Spleen (tissue), 7 donors: Measurements from ENCODE around the gene ISOC1.

ENCODE experiments used
- POLR2A ChIP-seq, 3 donors: fragments of 450-650 bp; IDR thresholded peaks; one replicate each; pipeline ENCODE4 v1.5.1; 2017; ENCODE audit warnings: antibody characterized with exemption in 3 of 3, mild to moderate bottlenecking in 1 of 3
- POLR2AphosphoS5 ChIP-seq, 3 donors: sonication (generic); formaldehyde crosslinking; IDR thresholded peaks; one replicate each; pipeline ENCODE4 v1.5.1; 2017; ENCODE audit warnings: antibody characterized with exemption in 3 of 3
- TF ChIP-seq, protein P1 (sequence below), 11 experiments: fragments of 200-600 bp in 7 of 11; fragments of 450-650 bp in 4 of 11; sonication (generic) in 4 of 11; IDR thresholded peaks in 8 of 11; conservative IDR thresholded peaks in 3 of 11; 1 replicate in 7 of 11; 2 replicates in 4 of 11; pipeline versions ENCODE4 v1.4.0 to v1.8.0; 2016 to 2021; ENCODE audit warnings: antibody characterized with exemption in 11 of 11, inconsistent platforms in 4 of 11, mild to moderate bottlenecking in 1 of 11
- donor health status: DM: no; HTN: no; CAD: no; lungs with moderate emphysema.
- donor health status: DM: no; HTN: no; CAD: no.
- donor health status: DM: no; HTN: no; CAD: no.

- TF ChIP-seq POLR2AphosphoS5 (IDR thresholded peaks at IDR 0.05): no peak
- TF ChIP-seq, protein P1, sequence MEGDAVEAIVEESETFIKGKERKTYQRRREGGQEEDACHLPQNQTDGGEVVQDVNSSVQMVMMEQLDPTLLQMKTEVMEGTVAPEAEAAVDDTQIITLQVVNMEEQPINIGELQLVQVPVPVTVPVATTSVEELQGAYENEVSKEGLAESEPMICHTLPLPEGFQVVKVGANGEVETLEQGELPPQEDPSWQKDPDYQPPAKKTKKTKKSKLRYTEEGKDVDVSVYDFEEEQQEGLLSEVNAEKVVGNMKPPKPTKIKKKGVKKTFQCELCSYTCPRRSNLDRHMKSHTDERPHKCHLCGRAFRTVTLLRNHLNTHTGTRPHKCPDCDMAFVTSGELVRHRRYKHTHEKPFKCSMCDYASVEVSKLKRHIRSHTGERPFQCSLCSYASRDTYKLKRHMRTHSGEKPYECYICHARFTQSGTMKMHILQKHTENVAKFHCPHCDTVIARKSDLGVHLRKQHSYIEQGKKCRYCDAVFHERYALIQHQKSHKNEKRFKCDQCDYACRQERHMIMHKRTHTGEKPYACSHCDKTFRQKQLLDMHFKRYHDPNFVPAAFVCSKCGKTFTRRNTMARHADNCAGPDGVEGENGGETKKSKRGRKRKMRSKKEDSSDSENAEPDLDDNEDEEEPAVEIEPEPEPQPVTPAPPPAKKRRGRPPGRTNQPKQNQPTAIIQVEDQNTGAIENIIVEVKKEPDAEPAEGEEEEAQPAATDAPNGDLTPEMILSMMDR (IDR thresholded peaks at IDR 0.05 in 8 of 11, conservative IDR thresholded peaks at IDR 0.05 in 3 of 11): no peak
- TF ChIP-seq POLR2A (IDR thresholded peaks at IDR 0.05): no peak
Measured at GRCh38 chr5:129099184-129099569, 4.6 kb downstream of the ISOC1 start.
